GM23338 (cell line): ENCODE results near the gene CAPN8. TPM values are rescaled to one million over a fixed set of nuclear protein-coding genes. Genes with fewer than 3 reads are reported as not detected.

Experiments
- ATAC-seq: fragments of 200-7000 bp; cut with Tn5 transposase; 3 replicates; pipeline ENCODE4 v1.9.1; 2020
- DNase-seq: peaks from one replicate; pipeline ENCODE4 v3.0.0-alpha.2; 2015; ENCODE audit warnings: low spot score
- H2AFZ ChIP-seq: fragments of 200-600 bp; sonication (generic); 2 replicates; pipeline ENCODE4 v1.8.0; 2016; ENCODE audit warnings: antibody characterized with exemption, mild to moderate bottlenecking, moderate library complexity
- H3F3A ChIP-seq: fragments of 200-600 bp; sonication (generic); replicated peaks from 2 replicates; pipeline ENCODE4 v1.8.0; 2017; ENCODE audit warnings: antibody characterized with exemption, mixed run types, low read depth
- H3K27ac ChIP-seq: fragments of 200-600 bp; sonication (generic); 2 replicates; pipeline ENCODE4 v1.6.1; 2016; ENCODE audit warnings: low read depth
- H3K27me3 ChIP-seq: fragments of 200-600 bp; sonication (generic); 2 replicates; pipeline ENCODE4 v1.8.0; 2016; ENCODE audit warnings: mild to moderate bottlenecking, mixed run types, moderate library complexity; ENCODE audit not compliant: insufficient read depth
- H3K36me3 ChIP-seq: fragments of 200-600 bp; sonication (generic); 2 replicates; pipeline ENCODE4 v1.8.0; 2016; ENCODE audit warnings: mild to moderate bottlenecking; ENCODE audit not compliant: insufficient read depth
- H3K4me1 ChIP-seq: fragments of 200-600 bp; sonication (generic); 2 replicates; pipeline ENCODE4 v1.8.0; 2016; ENCODE audit warnings: mild to moderate bottlenecking, moderate library complexity; ENCODE audit not compliant: insufficient read depth
- H3K4me2 ChIP-seq: fragments of 200-600 bp; sonication (generic); 2 replicates; pipeline ENCODE4 v1.7.1; 2017; ENCODE audit warnings: mixed run types
- H3K4me3 ChIP-seq: fragments of 200-600 bp; sonication (generic); 2 replicates; pipeline ENCODE4 v1.6.1; 2016; ENCODE audit warnings: mixed run types
- H3K79me2 ChIP-seq: fragments of 200-600 bp; sonication (generic); replicated peaks from 2 replicates; pipeline ENCODE4 v1.8.0; 2017; ENCODE audit warnings: mild to moderate bottlenecking; ENCODE audit not compliant: insufficient read depth
- H3K9me2 ChIP-seq: fragments of 200-600 bp; sonication (generic); 2 replicates; pipeline ENCODE4 v1.8.0; 2017; ENCODE audit not compliant: insufficient read depth
- H4K20me1 ChIP-seq: fragments of 200-600 bp; sonication (generic); replicated peaks from 2 replicates; pipeline ENCODE4 v1.8.0; 2017; ENCODE audit warnings: mild to moderate bottlenecking; ENCODE audit not compliant: insufficient read depth
- H3K27ac Mint-ChIP-seq: 2 replicates; pipeline ENCODE4 v1.8.0; 2020; ENCODE audit warnings: inconsistent platforms, mild to moderate bottlenecking, moderate library complexity, mixed read lengths
- H3K27me3 Mint-ChIP-seq: 3 replicates; pipeline ENCODE4 v1.8.0; 2022; ENCODE audit warnings: low read depth, mild to moderate bottlenecking, moderate library complexity, mixed read lengths, inconsistent platforms; ENCODE audit not compliant: insufficient read depth, poor library complexity
- H3K36me3 Mint-ChIP-seq: 3 replicates; pipeline ENCODE4 v1.8.0; 2021; ENCODE audit warnings: low read depth, mild to moderate bottlenecking, inconsistent platforms, moderate library complexity, mixed read lengths
- H3K4me1 Mint-ChIP-seq: 3 replicates; pipeline ENCODE4 v1.8.0; 2020; ENCODE audit warnings: mild to moderate bottlenecking, inconsistent platforms, mixed read lengths
- H3K4me3 Mint-ChIP-seq: 3 replicates; pipeline ENCODE4 v1.8.0; 2021; ENCODE audit warnings: moderate library complexity, mild to moderate bottlenecking, inconsistent platforms, mixed read lengths
- H3K9me3 Mint-ChIP-seq: 3 replicates; pipeline ENCODE4 v1.8.0; 2020; ENCODE audit warnings: moderate library complexity, mild to moderate bottlenecking, inconsistent platforms, mixed read lengths
- CREB1 ChIP-seq: fragments of 250-450 bp; sonication (Bioruptor Pico); IDR thresholded peaks from 2 replicates; pipeline ENCODE4 v1.5.0; 2020; ENCODE audit warnings: low read depth, mild to moderate bottlenecking, moderate library complexity
- EZH2phosphoT487 ChIP-seq: fragments of 200-600 bp; sonication (generic); IDR thresholded peaks from one replicate; pipeline ENCODE4 v1.8.1; 2018; ENCODE audit warnings: antibody characterized with exemption; ENCODE audit not compliant: unreplicated experiment
- JUNB ChIP-seq: IDR thresholded peaks from one replicate; pipeline ENCODE4 v1.6.1; 2016; ENCODE audit warnings: antibody characterized with exemption; ENCODE audit not compliant: unreplicated experiment
- NANOG ChIP-seq: IDR thresholded peaks from 2 replicates; pipeline ENCODE4 v1.6.1; 2016; ENCODE audit warnings: antibody characterized with exemption, borderline replicate concordance
- POLR2AphosphoS5 ChIP-seq: IDR thresholded peaks from 2 replicates; pipeline ENCODE4 v1.6.1; 2016; ENCODE audit warnings: antibody characterized with exemption, low read depth
- STAT1 ChIP-seq: IDR thresholded peaks from one replicate; pipeline ENCODE4 v1.6.1; 2016; ENCODE audit warnings: antibody characterized with exemption; ENCODE audit not compliant: unreplicated experiment
- ZNF114 ChIP-seq: fragments of 250-450 bp; sonication (Bioruptor Pico); IDR thresholded peaks from 2 replicates; pipeline ENCODE4 v1.5.0; 2020; ENCODE audit warnings: mild to moderate bottlenecking, moderate library complexity
- ZNF331 ChIP-seq: fragments of 250-450 bp; sonication (Bioruptor Pico); IDR thresholded peaks from 2 replicates; pipeline ENCODE4 v1.5.0; 2020; ENCODE audit warnings: low read depth, mild to moderate bottlenecking, moderate library complexity
- polyA plus RNA-seq: library from polyadenylated mRNA; unstranded; fragments of >200 nt; fragmentation: Nextera tagmentation; extraction: Ambion mirVana; gene quantifications from 2 replicates; pipeline ENCODE4 v1.2.1, GENCODE V29; 2016
- total RNA-seq: library from RNA; depleted of rRNA; stranded (reverse); fragments of >200 nt; shearing (Covaris generic); gene quantifications from 2 replicates; pipeline ENCODE4 v1.2.3, GENCODE V29; 2014
- TF ChIP-seq, protein P1 (sequence below): fragments of 250-450 bp; sonication (Bioruptor Pico); IDR thresholded peaks from 2 replicates; pipeline ENCODE4 v1.5.0; 2020; ENCODE audit warnings: mild to moderate bottlenecking, moderate library complexity
- TF ChIP-seq, protein P2 (sequence below): IDR thresholded peaks from one replicate; pipeline ENCODE4 v1.6.1; 2018; ENCODE audit warnings: antibody characterized with exemption; ENCODE audit not compliant: unreplicated experiment

The CAPN8 gene
- total and polyA plus RNA-seq, 2 experiments from 2014 or later, result not detected

DNA sequence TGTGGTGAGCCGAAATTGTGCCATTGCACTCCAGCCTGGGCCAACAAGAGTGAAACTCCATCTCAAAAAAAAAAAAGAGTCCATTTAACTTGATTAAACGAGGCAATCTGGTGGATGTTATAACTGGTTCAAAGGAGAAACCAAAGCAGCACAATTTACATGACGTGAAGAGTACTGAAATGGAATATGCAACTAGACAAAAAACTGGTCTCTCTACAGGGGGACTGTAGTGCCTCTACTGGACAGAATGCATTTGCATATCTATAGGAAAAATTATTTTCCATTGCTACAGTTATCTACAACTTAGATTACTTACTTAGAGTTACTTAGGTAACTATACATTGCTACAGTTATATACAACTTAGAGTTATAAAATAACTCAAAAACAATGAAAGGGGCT, 44.1 kb upstream of the CAPN8 start:
- Histone ChIP-seq H3K27ac (no peak overlapping the region), H3K4me1 (no peaks in the 10 kb centered on the region; the same call in 1 of the 2 replicates), H3K79me2 (no peaks in the 10 kb centered on the region), H3K4me2 (no peak overlapping the region), H3F3A (no peaks in the 10 kb centered on the region), H3K27me3 (peaks cover 36% of the 10 kb centered on the region), H4K20me1 (no peaks in the 10 kb centered on the region), H3K9me2 (no peaks in the 10 kb centered on the region), H2AFZ (no peak overlapping the region), H3K36me3 (no peaks in the 10 kb centered on the region), H3K4me3 (no peak overlapping the region)
- TF ChIP-seq, protein P1, sequence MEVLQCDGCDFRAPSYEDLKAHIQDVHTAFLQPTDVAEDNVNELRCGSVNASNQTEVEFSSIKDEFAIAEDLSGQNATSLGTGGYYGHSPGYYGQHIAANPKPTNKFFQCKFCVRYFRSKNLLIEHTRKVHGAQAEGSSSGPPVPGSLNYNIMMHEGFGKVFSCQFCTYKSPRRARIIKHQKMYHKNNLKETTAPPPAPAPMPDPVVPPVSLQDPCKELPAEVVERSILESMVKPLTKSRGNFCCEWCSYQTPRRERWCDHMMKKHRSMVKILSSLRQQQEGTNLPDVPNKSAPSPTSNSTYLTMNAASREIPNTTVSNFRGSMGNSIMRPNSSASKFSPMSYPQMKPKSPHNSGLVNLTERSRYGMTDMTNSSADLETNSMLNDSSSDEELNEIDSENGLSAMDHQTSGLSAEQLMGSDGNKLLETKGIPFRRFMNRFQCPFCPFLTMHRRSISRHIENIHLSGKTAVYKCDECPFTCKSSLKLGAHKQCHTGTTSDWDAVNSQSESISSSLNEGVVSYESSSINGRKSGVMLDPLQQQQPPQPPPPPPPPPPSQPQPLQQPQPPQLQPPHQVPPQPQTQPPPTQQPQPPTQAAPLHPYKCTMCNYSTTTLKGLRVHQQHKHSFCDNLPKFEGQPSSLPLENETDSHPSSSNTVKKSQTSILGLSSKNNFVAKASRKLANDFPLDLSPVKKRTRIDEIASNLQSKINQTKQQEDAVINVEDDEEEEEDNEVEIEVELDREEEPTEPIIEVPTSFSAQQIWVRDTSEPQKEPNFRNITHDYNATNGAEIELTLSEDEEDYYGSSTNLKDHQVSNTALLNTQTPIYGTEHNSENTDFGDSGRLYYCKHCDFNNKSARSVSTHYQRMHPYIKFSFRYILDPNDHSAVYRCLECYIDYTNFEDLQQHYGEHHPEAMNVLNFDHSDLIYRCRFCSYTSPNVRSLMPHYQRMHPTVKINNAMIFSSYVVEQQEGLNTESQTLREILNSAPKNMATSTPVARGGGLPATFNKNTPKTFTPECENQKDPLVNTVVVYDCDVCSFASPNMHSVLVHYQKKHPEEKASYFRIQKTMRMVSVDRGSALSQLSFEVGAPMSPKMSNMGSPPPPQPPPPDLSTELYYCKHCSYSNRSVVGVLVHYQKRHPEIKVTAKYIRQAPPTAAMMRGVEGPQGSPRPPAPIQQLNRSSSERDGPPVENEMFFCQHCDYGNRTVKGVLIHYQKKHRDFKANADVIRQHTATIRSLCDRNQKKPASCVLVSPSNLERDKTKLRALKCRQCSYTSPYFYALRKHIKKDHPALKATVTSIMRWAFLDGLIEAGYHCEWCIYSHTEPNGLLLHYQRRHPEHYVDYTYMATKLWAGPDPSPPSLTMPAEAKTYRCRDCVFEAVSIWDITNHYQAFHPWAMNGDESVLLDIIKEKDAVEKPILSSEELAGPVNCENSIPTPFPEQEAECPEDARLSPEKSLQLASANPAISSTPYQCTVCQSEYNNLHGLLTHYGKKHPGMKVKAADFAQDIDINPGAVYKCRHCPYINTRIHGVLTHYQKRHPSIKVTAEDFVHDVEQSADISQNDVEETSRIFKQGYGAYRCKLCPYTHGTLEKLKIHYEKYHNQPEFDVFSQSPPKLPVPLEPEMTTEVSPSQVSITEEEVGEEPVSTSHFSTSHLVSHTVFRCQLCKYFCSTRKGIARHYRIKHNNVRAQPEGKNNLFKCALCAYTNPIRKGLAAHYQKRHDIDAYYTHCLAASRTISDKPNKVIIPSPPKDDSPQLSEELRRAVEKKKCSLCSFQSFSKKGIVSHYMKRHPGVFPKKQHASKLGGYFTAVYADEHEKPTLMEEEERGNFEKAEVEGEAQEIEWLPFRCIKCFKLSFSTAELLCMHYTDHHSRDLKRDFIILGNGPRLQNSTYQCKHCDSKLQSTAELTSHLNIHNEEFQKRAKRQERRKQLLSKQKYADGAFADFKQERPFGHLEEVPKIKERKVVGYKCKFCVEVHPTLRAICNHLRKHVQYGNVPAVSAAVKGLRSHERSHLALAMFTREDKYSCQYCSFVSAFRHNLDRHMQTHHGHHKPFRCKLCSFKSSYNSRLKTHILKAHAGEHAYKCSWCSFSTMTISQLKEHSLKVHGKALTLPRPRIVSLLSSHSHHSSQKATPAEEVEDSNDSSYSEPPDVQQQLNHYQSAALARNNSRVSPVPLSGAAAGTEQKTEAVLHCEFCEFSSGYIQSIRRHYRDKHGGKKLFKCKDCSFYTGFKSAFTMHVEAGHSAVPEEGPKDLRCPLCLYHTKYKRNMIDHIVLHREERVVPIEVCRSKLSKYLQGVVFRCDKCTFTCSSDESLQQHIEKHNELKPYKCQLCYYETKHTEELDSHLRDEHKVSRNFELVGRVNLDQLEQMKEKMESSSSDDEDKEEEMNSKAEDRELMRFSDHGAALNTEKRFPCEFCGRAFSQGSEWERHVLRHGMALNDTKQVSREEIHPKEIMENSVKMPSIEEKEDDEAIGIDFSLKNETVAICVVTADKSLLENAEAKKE (CRISPR knock-in tag), result no peak
- TF ChIP-seq EZH2phosphoT487, result no peak
- no peak for TF ChIP-seq POLR2AphosphoS5
- no peak for TF ChIP-seq STAT1
- TF ChIP-seq CREB1 (CRISPR knock-in tag), result no peak
- TF ChIP-seq ZNF331 (CRISPR knock-in tag), result no peak
- Mint-ChIP-seq H3K4me1 (peaks cover 22% of the 10 kb centered on the region), H3K27me3 (peaks cover 26% of the 10 kb centered on the region), H3K36me3 (no peaks in the 10 kb centered on the region), H3K4me3 (no peak overlapping the region), H3K27ac (no peak overlapping the region), H3K9me3 (no peaks in the 10 kb centered on the region)
- ATAC-seq (no peak), DNase-seq (no peak)

DNA sequence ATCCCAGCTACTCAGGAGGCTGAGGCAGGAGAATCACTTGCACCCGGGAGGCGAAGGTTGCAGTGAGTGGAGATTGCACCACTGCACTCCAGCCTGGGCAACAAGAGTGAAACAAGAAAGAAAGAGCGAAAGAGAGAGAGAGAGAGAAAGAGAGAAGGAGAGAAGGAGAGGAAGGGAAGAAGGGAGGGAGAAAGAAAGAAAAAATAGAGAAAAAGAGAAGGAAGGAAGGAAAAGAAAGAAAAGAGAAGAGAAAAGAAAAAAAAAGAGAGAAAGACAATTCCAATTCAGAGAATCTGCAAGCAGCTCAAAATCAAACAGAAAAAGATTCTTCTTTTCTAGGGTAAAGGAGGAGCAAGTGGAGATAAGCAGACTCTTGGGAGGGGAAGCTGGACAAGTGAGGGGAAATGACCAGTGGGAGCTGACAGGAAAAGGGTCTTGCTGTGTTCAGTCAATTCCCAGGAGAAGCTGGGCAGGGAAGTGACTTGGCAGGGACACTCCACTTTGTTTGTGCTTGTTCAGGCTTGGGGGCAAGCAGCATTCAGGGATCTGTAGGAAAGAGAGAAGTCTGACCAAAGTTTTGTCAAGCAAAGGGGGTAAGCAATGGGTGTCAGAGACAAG, 43.3 kb upstream of the CAPN8 start:
- Mint-ChIP-seq H3K4me1 (peaks cover 17% of the 10 kb centered on the region), H3K27me3 (peaks cover 25% of the 10 kb centered on the region), H3K27ac (no peak overlapping the region), H3K36me3 (no peaks in the 10 kb centered on the region), H3K9me3 (no peaks in the 10 kb centered on the region), H3K4me3 (no peak overlapping the region)
- TF ChIP-seq JUNB (no peak), STAT1 (no peak), NANOG (no peak), ZNF114 (no peak)
- TF ChIP-seq, protein P2, sequence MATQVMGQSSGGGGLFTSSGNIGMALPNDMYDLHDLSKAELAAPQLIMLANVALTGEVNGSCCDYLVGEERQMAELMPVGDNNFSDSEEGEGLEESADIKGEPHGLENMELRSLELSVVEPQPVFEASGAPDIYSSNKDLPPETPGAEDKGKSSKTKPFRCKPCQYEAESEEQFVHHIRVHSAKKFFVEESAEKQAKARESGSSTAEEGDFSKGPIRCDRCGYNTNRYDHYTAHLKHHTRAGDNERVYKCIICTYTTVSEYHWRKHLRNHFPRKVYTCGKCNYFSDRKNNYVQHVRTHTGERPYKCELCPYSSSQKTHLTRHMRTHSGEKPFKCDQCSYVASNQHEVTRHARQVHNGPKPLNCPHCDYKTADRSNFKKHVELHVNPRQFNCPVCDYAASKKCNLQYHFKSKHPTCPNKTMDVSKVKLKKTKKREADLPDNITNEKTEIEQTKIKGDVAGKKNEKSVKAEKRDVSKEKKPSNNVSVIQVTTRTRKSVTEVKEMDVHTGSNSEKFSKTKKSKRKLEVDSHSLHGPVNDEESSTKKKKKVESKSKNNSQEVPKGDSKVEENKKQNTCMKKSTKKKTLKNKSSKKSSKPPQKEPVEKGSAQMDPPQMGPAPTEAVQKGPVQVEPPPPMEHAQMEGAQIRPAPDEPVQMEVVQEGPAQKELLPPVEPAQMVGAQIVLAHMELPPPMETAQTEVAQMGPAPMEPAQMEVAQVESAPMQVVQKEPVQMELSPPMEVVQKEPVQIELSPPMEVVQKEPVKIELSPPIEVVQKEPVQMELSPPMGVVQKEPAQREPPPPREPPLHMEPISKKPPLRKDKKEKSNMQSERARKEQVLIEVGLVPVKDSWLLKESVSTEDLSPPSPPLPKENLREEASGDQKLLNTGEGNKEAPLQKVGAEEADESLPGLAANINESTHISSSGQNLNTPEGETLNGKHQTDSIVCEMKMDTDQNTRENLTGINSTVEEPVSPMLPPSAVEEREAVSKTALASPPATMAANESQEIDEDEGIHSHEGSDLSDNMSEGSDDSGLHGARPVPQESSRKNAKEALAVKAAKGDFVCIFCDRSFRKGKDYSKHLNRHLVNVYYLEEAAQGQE, result no peak
- Histone ChIP-seq H3K9me2 (no peaks in the 10 kb centered on the region), H3K79me2 (no peaks in the 10 kb centered on the region), H3K4me1 (no peaks in the 10 kb centered on the region; the same call in 1 of the 2 replicates), H4K20me1 (no peaks in the 10 kb centered on the region), H2AFZ (peak overlapping the region; percentile 66; the same call in 1 of the 2 replicates), H3K27ac (no peak overlapping the region), H3K27me3 (peaks cover 27% of the 10 kb centered on the region), H3K4me2 (no peak overlapping the region), H3K36me3 (no peaks in the 10 kb centered on the region), H3F3A (no peaks in the 10 kb centered on the region), H3K4me3 (no peak overlapping the region)
- DNase-seq (no peak), ATAC-seq (no peak)
